GM18907 (cell line): Measurements from ENCODE around the gene ATG101.

ENCODE experiments used
- ATAC-seq: cut with Tn5 transposase; IDR thresholded peaks from one replicate; pipeline ENCODE4 v1.9.1; 2021; ENCODE audit warnings: mild to moderate bottlenecking, moderate library complexity; ENCODE audit not compliant: unreplicated experiment

ATG101 gene

GRCh38 chr12:52069327-52070184 is at the start of gene ATG101:
TSS of gene ATG101 (plus strand) at chr12:52069978. CDS start at chr12:52073651, 3,673 bp downstream.
- peak; percentile 95 for ATAC-seq

- no peak for ATAC-seq
Observed at GRCh38 chr12:52020539-52021336, 49.0 kb upstream of the ATG101 start.

- ATAC-seq, result peak; percentile 16
Observed at GRCh38 chr12:52022841-52023181, 47.0 kb upstream of the ATG101 start.

- ATAC-seq, result peak; percentile 52
Observed at GRCh38 chr12:52023182-52023975, 46.4 kb upstream of the ATG101 start.

- ATAC-seq, result no peak
Observed at GRCh38 chr12:52023976-52024688, 45.6 kb upstream of the ATG101 start.

- no peak for ATAC-seq
Observed at GRCh38 chr12:52024845-52025230, 44.9 kb upstream of the ATG101 start.

- no peak for ATAC-seq
Observed at GRCh38 chr12:52026263-52026662, 43.5 kb upstream of the ATG101 start.

GRCh38 chr12:52027085-52027843 is 42.5 kb upstream of the ATG101 start:
- ATAC-seq, result no peak

GRCh38 chr12:52029685-52030084 is 40.1 kb upstream of the ATG101 start:
- no peak for ATAC-seq

- no peak for ATAC-seq
Observed at GRCh38 chr12:52032446-52032803, 37.4 kb upstream of the ATG101 start.

GRCh38 chr12:52032804-52033445 is 36.9 kb upstream of the ATG101 start:
- ATAC-seq, result peak; percentile 90

GRCh38 chr12:52033446-52034140 is 36.2 kb upstream of the ATG101 start:
- ATAC-seq, result no peak

GRCh38 chr12:52035190-52035589 is 34.6 kb upstream of the ATG101 start:
- no peak for ATAC-seq

- ATAC-seq, result no peak
Observed at GRCh38 chr12:52035926-52036325, 33.9 kb upstream of the ATG101 start.

GRCh38 chr12:52036587-52037171 is 33.1 kb upstream of the ATG101 start:
- peak; percentile 36 for ATAC-seq

GRCh38 chr12:52037248-52037861 is 32.4 kb upstream of the ATG101 start:
- ATAC-seq, result no peak

- ATAC-seq, result no peak
Observed at GRCh38 chr12:52038447-52038846, 31.3 kb upstream of the ATG101 start.

GRCh38 chr12:52041035-52041434 is 28.7 kb upstream of the ATG101 start:
- ATAC-seq, result no peak
